HG03354 (cell line): ENCODE results near the gene TLR3.
"Not testable (repeated sequence)": the region's sequence is repeated elsewhere in the genome, so short reads cannot be mapped to it uniquely, and the experiment has no call there.

Experiments
- ATAC-seq: cut with Tn5 transposase; IDR thresholded peaks from one replicate; pipeline ENCODE4 v1.9.1; 2021; ENCODE audit warnings: mild to moderate bottlenecking; ENCODE audit not compliant: unreplicated experiment, poor library complexity, severe bottlenecking

Gene TLR3

GRCh38 chr4:186068581-186069348 lies at the start of gene TLR3:
TSS of gene TLR3 (plus strand) at chr4:186069156. CDS start at chr4:186076620, 7,464 bp downstream.
- ATAC-seq: peak; percentile 40

- no peak for ATAC-seq
Measured at GRCh38 chr4:186019269-186019668, 49.7 kb upstream of the TLR3 start.

- ATAC-seq: no peak
Measured at GRCh38 chr4:186020106-186020792, 48.7 kb upstream of the TLR3 start.

GRCh38 chr4:186020793-186021407 lies 48.1 kb upstream of the TLR3 start:
- ATAC-seq: no peak

- no peak for ATAC-seq
Measured at GRCh38 chr4:186021461-186022167, 47.3 kb upstream of the TLR3 start.

GRCh38 chr4:186023975-186024374 lies 45.0 kb upstream of the TLR3 start:
- no peak for ATAC-seq

- ATAC-seq: no peak
Measured at GRCh38 chr4:186024637-186025407, 44.1 kb upstream of the TLR3 start.

GRCh38 chr4:186025408-186025690 lies 43.6 kb upstream of the TLR3 start:
- ATAC-seq: no peak

- ATAC-seq: no peak
Measured at GRCh38 chr4:186027405-186027804, 41.6 kb upstream of the TLR3 start.

GRCh38 chr4:186029571-186030398 lies 39.2 kb upstream of the TLR3 start:
- ATAC-seq: no peak

- ATAC-seq: no peak
Measured at GRCh38 chr4:186030399-186030775, 38.6 kb upstream of the TLR3 start.

- no peak for ATAC-seq
Measured at GRCh38 chr4:186030795-186031194, 38.2 kb upstream of the TLR3 start.

- no peak for ATAC-seq
Measured at GRCh38 chr4:186032259-186032658, 36.7 kb upstream of the TLR3 start.

- no peak for ATAC-seq
Measured at GRCh38 chr4:186033027-186033426, 35.9 kb upstream of the TLR3 start.

- not testable (repeated sequence) for ATAC-seq
Measured at GRCh38 chr4:186034613-186035012, 34.3 kb upstream of the TLR3 start.

- no peak for ATAC-seq
Measured at GRCh38 chr4:186036976-186037581, 31.9 kb upstream of the TLR3 start.

GRCh38 chr4:186037692-186038658 lies 31.0 kb upstream of the TLR3 start:
- peak; percentile 85 for ATAC-seq
